Activated CD4-positive, alpha-beta T cell treated with anti-CD3 and anti-CD28 coated beads, Interleukin-10, Interleukin-2, amounts not matched to agents 100 ng/mL and 50 ng/mL, durations not matched to agents 16 hours and 8 hours (primary cell): ENCODE measurements around the gene TMEM244.
"Not testable (repeated sequence)": the region's sequence is repeated elsewhere in the genome, so short reads cannot be mapped to it uniquely, and the experiment has no call there.

Experiments used
- DNase-seq: peaks from one replicate; pipeline ENCODE4 v3.0.0-alpha.2; 2020

The TMEM244 gene

GRCh38 chr6:129802920-129803319, 58.2 kb downstream of the TMEM244 start:
- not testable (repeated sequence) for DNase-seq

- no peak for DNase-seq
Measured at GRCh38 chr6:129801909-129802308, 59.2 kb downstream of the TMEM244 start.

GRCh38 chr6:129795261-129795660, 65.9 kb downstream of the TMEM244 start:
- no peak for DNase-seq

- no peak for DNase-seq
Measured at GRCh38 chr6:129793447-129793846, 67.7 kb downstream of the TMEM244 start.

- no peak for DNase-seq
Measured at GRCh38 chr6:129792049-129792448, 69.1 kb downstream of the TMEM244 start.

- DNase-seq, result no peak
Measured at GRCh38 chr6:129790785-129791184, 70.3 kb downstream of the TMEM244 start.

GRCh38 chr6:129789974-129790373, 71.1 kb downstream of the TMEM244 start:
- DNase-seq, result no peak

GRCh38 chr6:129787816-129788215, 73.3 kb downstream of the TMEM244 start:
- DNase-seq, result no peak

GRCh38 chr6:129786548-129786947, 74.6 kb downstream of the TMEM244 start:
- no peak for DNase-seq

GRCh38 chr6:129785756-129786135, 75.4 kb downstream of the TMEM244 start:
- no peak for DNase-seq

GRCh38 chr6:129785047-129785755, 75.9 kb downstream of the TMEM244 start:
- no peak for DNase-seq
